Measurements from ENCODE around the gene SLC30A7. TPM values are rescaled to one million over a fixed set of nuclear protein-coding genes. Genes with fewer than 3 reads are reported as not detected.
"Not testable (repeated sequence)": the region's sequence is repeated elsewhere in the genome, so short reads cannot be mapped to it uniquely, and the experiment has no call there.

The SLC30A7 gene
- total RNA-seq, 2 donors from 2014 or later = 26.3 to 34.5 TPM

DNA sequence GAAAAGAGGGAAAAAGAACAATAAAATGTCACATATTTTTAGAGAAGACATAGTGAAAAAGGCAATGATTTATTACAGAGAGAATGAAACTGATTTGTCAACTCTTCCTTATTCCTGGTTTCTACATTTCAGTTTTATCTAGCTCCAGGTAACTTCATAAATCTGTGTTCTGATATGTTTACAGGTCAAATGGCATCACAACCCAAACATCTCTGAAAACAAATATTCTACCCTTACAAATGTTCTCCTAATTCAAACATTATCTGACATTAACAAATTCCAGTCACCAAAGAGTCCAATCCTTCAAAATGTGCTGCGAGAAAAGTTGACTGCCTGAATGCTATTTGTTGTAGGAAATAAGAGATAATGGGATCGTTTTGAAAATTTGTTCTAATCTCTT is 21.5 kb upstream of the SLC30A7 start:
- no peak overlapping the region for H3K27ac Mint-ChIP-seq
- no peaks in the 10 kb centered on the region for H3K4me1 Mint-ChIP-seq
- H3K9me3 ChIP-seq (ENCODE audit: control insufficient read depth, low read length, poor library complexity, severe bottlenecking) = no peaks in the 10 kb centered on the region

DNA sequence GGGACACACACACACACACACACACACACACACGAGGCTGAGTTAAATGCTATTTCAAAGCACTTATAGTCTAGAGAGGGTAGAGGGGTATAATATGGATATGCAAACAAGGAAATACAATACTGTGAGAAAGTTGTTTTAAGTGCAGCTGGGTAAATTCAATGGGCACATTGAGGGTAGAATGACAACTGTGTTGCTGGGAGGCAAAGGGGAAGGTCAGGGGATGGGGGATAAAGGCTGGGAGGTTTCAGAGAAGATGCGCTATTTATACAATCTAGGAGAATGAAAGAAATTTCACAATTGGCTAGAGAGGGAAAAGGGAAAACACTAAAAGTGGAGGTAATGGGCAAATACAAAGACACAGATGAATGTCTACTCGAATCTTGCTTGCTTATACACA is 20.7 kb upstream of the SLC30A7 start:
- no peak overlapping the region for H3K27ac Mint-ChIP-seq
- H3K36me3 Mint-ChIP-seq (ENCODE audit: low read depth) = peaks cover 6% of the 10 kb centered on the region
- H3K4me1 Mint-ChIP-seq = no peaks in the 10 kb centered on the region
- DNase-seq (no peak), ATAC-seq (no peak)
- no peaks in the 10 kb centered on the region for H3K9me3 ChIP-seq (ENCODE audit: control insufficient read depth, low read length, poor library complexity, severe bottlenecking)
- peaks cover 7% of the 10 kb centered on the region for H3K27me3 Mint-ChIP-seq
- no peak overlapping the region for H3K4me3 Mint-ChIP-seq

More for the DNA sequence above, 21.5 kb upstream of the SLC30A7 start:
- peaks cover 7% of the 10 kb centered on the region for H3K27me3 Mint-ChIP-seq
- no peak for DNase-seq
- H3K36me3 Mint-ChIP-seq (ENCODE audit: low read depth) = peaks cover 6% of the 10 kb centered on the region
- H3K4me3 Mint-ChIP-seq = no peak overlapping the region
- ATAC-seq = no peak

DNA sequence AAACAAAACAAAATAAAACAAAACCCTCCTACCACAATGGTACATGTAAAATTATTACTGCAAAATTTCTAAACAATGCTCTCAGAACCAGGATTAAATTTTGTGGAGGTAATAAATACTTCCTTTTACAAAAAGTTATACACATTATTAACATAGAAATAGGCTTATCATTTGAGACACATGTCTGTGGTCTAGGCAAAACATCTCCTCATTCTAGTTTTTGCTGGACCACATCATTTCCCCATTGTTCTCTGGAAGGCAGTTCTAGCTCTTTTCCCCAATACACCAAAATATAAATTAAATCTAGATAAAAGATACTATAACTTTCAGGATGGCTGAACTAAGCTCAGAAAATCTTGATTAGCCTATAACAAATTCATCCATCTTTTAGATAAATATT is 19.6 kb upstream of the SLC30A7 start:
- no peak overlapping the region for H3K4me3 Mint-ChIP-seq
- DNase-seq = no peak
- no peak overlapping the region for H3K27ac Mint-ChIP-seq
- no peak for ATAC-seq
- no peaks in the 10 kb centered on the region for H3K4me1 Mint-ChIP-seq
- no peaks in the 10 kb centered on the region for H3K9me3 ChIP-seq (ENCODE audit: control insufficient read depth, low read length, poor library complexity, severe bottlenecking)
- H3K27me3 Mint-ChIP-seq = peaks cover 7% of the 10 kb centered on the region
- peaks cover 6% of the 10 kb centered on the region for H3K36me3 Mint-ChIP-seq (ENCODE audit: low read depth)

DNA sequence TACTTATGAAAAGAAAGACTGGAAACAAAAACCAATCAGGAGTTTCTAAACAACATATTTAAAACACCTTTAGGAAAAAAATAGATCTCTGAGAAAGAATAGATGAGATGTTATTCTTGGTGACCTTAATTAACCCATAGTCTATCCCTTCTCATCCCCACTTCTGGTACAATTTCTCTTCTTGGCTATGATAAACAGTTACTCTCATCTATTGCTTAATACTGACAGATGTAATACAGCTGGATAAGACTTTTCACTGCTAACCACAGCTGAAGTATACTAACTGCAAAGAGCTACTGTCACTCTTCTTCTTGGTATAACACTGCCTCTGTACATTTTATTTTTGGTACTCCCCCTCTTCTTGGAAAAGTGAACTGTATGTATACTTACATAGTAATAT is 16.5 kb upstream of the SLC30A7 start:
- Mint-ChIP-seq H3K4me3 (no peak overlapping the region), H3K27me3 (peaks cover 15% of the 10 kb centered on the region), H3K27ac (no peak overlapping the region), H3K4me1 (peaks cover 2% of the 10 kb centered on the region), H3K36me3 (ENCODE audit: low read depth) (peaks cover 9% of the 10 kb centered on the region)
- H3K9me3 ChIP-seq (ENCODE audit: control insufficient read depth, low read length, poor library complexity, severe bottlenecking) = no peaks in the 10 kb centered on the region
- DNase-seq (no peak), ATAC-seq (no peak)

DNA sequence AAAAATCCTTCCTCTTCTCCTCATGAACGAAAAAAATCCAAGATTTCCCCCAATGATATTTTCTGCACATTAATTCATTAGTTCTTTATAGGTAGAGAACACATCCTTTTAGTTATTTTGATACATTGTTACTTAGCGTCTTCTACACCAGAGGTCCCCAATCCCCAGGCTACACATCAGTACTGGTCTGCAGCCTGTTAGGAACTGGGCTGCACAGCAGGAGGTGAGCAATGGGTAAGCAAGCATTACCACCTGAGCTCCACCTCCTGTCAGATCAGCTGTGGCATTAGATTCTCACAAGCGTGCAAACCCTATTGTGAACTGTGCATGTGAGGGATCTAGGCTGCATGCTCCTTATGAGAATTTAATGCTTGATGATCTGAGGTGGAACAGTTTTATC is 14.2 kb upstream of the SLC30A7 start:
- Mint-ChIP-seq H3K27ac (no peak overlapping the region), H3K4me1 (peaks cover 2% of the 10 kb centered on the region), H3K4me3 (no peak overlapping the region), H3K36me3 (ENCODE audit: low read depth) (peaks cover 3% of the 10 kb centered on the region), H3K27me3 (peaks cover 15% of the 10 kb centered on the region)
- DNase-seq = no peak
- H3K9me3 ChIP-seq (ENCODE audit: control insufficient read depth, low read length, poor library complexity, severe bottlenecking) = no peaks in the 10 kb centered on the region
- ATAC-seq = no peak

DNA sequence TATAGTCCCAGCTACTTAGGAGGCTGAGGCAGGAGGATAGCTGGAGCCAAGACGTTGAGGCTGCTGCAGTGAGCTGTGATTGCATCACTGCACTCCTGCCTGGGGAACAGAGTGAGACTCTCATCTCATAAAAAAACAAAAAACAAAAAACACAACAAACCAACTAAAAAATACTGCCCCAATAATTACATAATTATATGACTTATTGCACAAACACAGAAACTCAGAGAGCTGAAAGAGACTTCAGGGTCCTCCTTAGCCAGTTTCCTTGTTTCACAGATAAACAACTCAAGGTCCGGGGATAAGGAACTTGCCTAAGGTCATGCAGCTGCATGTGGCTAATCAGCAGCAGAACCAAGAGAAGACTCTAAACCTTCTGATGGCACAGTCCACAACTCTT is 13.2 kb upstream of the SLC30A7 start:
- no peak overlapping the region for H3K27ac Mint-ChIP-seq
- peaks cover 2% of the 10 kb centered on the region for H3K4me1 Mint-ChIP-seq
- no peak overlapping the region for H3K4me3 Mint-ChIP-seq
- DNase-seq = no peak
- H3K36me3 Mint-ChIP-seq (ENCODE audit: low read depth) = peaks cover 3% of the 10 kb centered on the region
- no peaks in the 10 kb centered on the region for H3K9me3 ChIP-seq (ENCODE audit: control insufficient read depth, low read length, poor library complexity, severe bottlenecking)
- peaks cover 15% of the 10 kb centered on the region for H3K27me3 Mint-ChIP-seq
- ATAC-seq = no peak

DNA sequence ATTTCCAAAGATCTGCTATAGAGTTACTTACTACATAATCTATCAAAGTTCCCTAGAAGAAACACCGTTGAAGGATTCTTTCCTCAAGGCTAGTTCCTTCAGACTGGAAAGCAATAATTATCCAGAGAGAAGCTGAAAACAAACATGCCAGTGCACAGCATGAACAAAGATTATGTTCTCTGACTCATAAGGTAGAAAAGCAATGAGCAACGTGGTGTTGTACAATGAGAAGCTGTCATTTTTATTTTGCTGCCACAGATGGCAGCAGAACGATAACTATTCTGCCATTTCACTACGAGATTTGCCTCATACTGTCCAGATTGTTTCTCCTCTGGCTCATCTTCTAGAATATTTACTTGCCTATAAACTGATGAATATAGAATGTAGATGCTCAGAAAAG is 11.9 kb upstream of the SLC30A7 start:
- no peak overlapping the region for H3K27ac Mint-ChIP-seq
- no peaks in the 10 kb centered on the region for H3K9me3 ChIP-seq (ENCODE audit: control insufficient read depth, low read length, poor library complexity, severe bottlenecking)
- peaks cover 5% of the 10 kb centered on the region for H3K36me3 Mint-ChIP-seq (ENCODE audit: low read depth)
- DNase-seq = no peak
- ATAC-seq = no peak
- peaks cover 2% of the 10 kb centered on the region for H3K4me1 Mint-ChIP-seq
- no peak overlapping the region for H3K4me3 Mint-ChIP-seq
- peaks cover 15% of the 10 kb centered on the region for H3K27me3 Mint-ChIP-seq

DNA sequence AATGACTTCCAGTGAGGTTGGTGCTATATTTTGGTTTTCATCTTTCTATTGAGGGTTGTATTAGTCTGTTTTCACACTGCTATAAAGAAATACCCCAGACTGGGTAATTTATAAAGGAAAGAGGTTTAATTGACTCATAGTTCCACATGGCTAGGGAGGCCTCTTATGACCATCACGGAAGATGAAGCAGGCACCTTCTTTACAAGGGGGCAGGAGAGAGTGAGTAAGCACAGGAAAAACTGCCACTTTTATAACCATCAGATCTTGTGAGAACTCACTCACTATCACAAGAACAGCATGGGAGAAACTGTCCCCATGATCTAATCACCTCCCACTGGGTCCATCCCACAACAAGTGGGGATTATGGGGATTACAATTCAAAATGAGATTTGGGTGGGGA is 6.9 kb upstream of the SLC30A7 start:
- ATAC-seq; H3K27me3 Mint-ChIP-seq; H3K4me1 Mint-ChIP-seq; DNase-seq; H3K36me3 Mint-ChIP-seq (ENCODE audit: low read depth); H3K27ac Mint-ChIP-seq; H3K9me3 ChIP-seq (ENCODE audit: control insufficient read depth, low read length, poor library complexity, severe bottlenecking); H3K4me3 Mint-ChIP-seq: not testable (repeated sequence)

DNA sequence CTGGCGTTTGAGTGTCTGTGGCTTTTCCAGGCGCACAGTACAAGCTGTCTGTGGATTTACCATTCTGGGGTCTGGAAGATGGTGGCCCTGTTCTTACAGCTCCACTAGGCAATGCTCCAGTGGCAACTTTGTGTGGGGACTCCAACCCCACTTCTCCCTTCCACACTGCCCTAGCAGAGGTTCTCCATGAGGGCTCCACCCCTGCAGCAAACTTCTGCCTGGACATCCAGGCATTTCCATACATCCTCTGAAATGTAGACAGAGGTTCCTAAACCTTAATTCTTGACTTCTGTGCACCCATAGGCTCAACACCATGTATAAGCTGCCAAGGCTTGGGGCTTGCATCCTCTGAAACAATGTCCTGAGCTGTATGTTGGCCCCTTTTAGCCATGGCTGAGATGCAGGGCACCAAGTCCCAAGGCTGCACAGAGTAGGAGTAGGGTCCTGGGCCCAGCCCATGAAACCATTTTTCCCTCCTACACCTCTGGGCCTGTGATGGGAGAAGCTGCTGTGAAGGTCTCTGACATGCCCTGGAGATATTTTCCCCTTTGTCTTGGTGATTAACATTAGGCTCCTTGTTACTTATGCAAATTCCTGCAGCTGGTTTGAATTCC is 5.9 kb upstream of the SLC30A7 start:
- not testable (repeated sequence) for ATAC-seq; H3K9me3 ChIP-seq (ENCODE audit: control insufficient read depth, low read length, poor library complexity, severe bottlenecking); H3K27ac Mint-ChIP-seq; DNase-seq; H3K4me1 Mint-ChIP-seq; H3K4me3 Mint-ChIP-seq; H3K27me3 Mint-ChIP-seq; H3K36me3 Mint-ChIP-seq (ENCODE audit: low read depth)

DNA sequence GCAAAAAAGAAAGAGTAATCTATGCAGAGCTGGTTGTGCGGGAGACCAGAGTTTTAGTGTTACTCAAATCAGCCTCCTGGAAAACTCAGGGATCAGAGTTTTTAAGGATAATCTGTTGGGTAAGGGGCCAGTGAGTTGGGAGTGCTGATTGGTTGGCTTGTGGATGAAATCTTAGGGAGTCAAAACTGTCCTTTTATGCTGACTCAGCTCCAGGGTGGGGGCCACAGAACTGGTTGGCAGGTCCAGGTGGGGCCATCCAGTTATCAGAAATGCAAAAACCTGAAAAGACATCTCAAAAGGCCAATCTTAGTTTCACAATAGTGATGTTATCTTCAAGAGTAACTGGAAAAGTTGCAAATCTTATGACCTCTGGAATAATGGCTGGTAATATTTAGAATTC is 4.5 kb upstream of the SLC30A7 start:
- Mint-ChIP-seq H3K36me3 (ENCODE audit: low read depth) (peaks cover 8% of the 10 kb centered on the region), H3K4me3 (no peak overlapping the region), H3K4me1 (peaks cover 17% of the 10 kb centered on the region), H3K27ac (no peak overlapping the region), H3K27me3 (no peaks in the 10 kb centered on the region)
- no peak for ATAC-seq
- H3K9me3 ChIP-seq (ENCODE audit: control insufficient read depth, low read length, poor library complexity, severe bottlenecking) = peaks cover 3% of the 10 kb centered on the region
- DNase-seq = no peak

DNA sequence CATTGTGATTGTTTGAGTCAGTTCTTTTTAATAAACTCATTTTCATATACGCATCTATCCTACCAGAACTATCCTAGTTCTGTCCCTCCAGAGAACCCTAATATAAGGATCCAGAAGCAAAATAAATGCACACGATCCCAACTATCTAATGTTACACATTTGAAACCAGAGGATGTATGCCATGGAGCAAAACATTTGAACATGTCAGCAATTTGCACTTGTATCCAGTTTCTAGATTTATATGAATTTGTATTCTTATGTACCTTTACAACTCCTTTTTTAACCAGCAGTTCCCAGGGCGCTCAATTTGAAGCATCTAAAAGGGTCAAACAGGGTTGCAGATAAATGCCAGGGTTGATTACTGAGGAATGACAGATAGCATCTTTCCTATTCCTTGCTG is 3.3 kb upstream of the SLC30A7 start:
- peaks cover 3% of the 10 kb centered on the region for H3K9me3 ChIP-seq (ENCODE audit: control insufficient read depth, low read length, poor library complexity, severe bottlenecking)
- DNase-seq (no peak), ATAC-seq (no peak)
- Mint-ChIP-seq H3K27me3 (no peaks in the 10 kb centered on the region), H3K36me3 (ENCODE audit: low read depth) (peaks cover 8% of the 10 kb centered on the region), H3K4me1 (peaks cover 21% of the 10 kb centered on the region), H3K27ac (no peak overlapping the region), H3K4me3 (no peak overlapping the region)

DNA sequence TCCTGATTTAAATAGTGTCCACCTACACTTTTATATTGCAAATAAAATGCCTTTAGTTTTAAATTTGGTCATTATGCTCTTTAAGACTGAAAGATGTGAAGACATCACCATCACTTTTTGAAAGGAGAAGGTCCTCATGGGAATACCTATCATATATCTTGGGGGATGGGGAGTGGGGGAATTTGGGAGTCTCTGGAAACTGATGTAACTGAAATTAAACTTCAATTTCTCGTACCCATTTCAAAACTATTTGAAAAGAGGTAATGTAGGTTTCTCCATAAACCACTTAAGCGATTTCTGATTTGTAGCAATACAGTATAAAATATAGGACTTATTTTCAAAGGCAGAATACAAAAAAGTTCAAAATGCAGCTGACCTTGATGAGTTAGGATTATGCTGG is 2.2 kb upstream of the SLC30A7 start:
- H3K27ac Mint-ChIP-seq = no peak overlapping the region
- ATAC-seq (no peak), DNase-seq (no peak)
- peaks cover 6% of the 10 kb centered on the region for H3K36me3 Mint-ChIP-seq (ENCODE audit: low read depth)
- no peaks in the 10 kb centered on the region for H3K27me3 Mint-ChIP-seq
- peaks cover 3% of the 10 kb centered on the region for H3K9me3 ChIP-seq (ENCODE audit: control insufficient read depth, low read length, poor library complexity, severe bottlenecking)
- peaks cover 27% of the 10 kb centered on the region for H3K4me1 Mint-ChIP-seq
- H3K4me3 Mint-ChIP-seq = no peak overlapping the region

DNA sequence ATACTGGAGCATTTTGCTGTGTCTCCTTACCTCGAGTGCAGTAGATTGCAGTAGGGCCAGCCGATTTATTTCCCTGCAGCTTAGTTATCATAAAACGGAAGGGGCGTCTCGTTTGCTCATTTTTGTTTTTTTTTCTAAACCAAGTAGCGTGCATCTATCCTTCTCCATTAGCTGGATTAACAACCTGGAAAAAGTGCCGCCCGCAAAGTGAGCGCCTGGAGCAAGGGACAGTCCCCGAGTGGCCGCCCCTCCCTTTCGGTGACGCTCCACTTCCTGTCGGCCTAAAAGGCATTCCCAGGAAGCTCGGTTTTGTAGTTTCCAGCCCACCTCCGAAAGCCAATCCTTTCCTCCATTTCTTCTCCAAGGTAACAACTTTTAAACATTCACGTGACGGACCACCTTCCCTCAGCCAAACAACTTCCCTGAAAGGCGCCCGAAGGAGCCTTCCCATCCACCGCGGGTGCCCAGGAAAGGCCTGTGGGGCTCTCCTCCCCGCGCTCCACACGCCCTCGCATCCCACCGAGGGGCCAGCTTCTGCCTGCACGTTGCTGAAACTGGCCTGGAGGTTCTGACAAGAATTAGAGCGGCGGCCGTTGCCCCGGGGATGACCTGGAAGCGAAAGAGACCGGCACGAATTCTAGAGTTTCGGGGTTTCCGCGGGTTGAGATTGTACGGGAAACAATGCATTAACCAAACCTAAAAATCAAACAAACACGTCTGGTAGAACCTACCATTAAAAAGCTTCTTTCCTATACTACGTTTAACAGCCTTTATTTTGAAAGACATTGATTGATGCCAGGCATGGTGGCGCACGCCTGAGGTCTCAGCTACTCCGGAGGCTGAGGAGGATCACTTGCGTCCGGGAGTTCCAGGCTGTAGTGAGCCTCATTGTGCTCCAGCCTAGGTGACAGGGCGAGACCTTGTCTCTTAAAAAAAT is 1.0 kb upstream of the SLC30A7 start, which contains the start of gene EXTL2:
Gene EXTL2, minus strand, starts transcription at position 240 of the 937 bp plus-strand sequence. CDS start 6,085 bp downstream, outside the sequence.
- H3K9me3 ChIP-seq (ENCODE audit: control insufficient read depth, low read length, poor library complexity, severe bottlenecking) = no peaks in the 10 kb centered on the region
- H3K36me3 Mint-ChIP-seq (ENCODE audit: low read depth) = peaks cover 9% of the 10 kb centered on the region

More for the DNA sequence above, 1.0 kb upstream of the SLC30A7 start, which contains the start of gene EXTL2:
- peak within 1 kb of the TSS; percentile 100 for H3K27ac Mint-ChIP-seq
- no peaks in the 10 kb centered on the region for H3K27me3 Mint-ChIP-seq
- DNase-seq = peak; percentile 31 to 61 (median 49)
- peak within 1 kb of the TSS; percentile 99 for H3K4me3 Mint-ChIP-seq
- ATAC-seq = peak; percentile 20
- peaks cover 32% of the 10 kb centered on the region for H3K4me1 Mint-ChIP-seq

All from T-helper 17 cell (primary cell).